ENCODE results near the gene PRG2. TPM values are rescaled to one million over a fixed set of nuclear protein-coding genes. Genes with fewer than 3 reads are reported as not detected.
A peak's percentile ranks its signal among the peaks of the same experiment; 100 is the strongest.

The PRG2 gene
- total RNA-seq, 1 donor, result not detected

GRCh38 chr11:57432149-57432561, 41.7 kb upstream of the PRG2 start:
- no peak for TF ChIP-seq CTCF (IDR thresholded peaks at IDR 0.05; ENCODE audit: insufficient read depth, low read depth, low read length)
- DNase-seq (ENCODE audit: low read depth), result no peak
- H3K4me3 ChIP-seq (ENCODE audit: low read depth, low read length), result no peak overlapping the region

GRCh38 chr11:57430952-57431351, 40.5 kb upstream of the PRG2 start:
- DNase-seq (ENCODE audit: low read depth), result no peak
- no peak overlapping the region for H3K4me3 ChIP-seq (ENCODE audit: low read depth, low read length)
- no peak for TF ChIP-seq CTCF (IDR thresholded peaks at IDR 0.05; ENCODE audit: insufficient read depth, low read depth, low read length)

GRCh38 chr11:57429946-57430345, 39.5 kb upstream of the PRG2 start:
- H3K4me3 ChIP-seq (ENCODE audit: low read depth, low read length), result no peak overlapping the region
- TF ChIP-seq CTCF (IDR thresholded peaks at IDR 0.05; ENCODE audit: insufficient read depth, low read depth, low read length), result no peak
- DNase-seq (ENCODE audit: low read depth), result no peak

DNA sequence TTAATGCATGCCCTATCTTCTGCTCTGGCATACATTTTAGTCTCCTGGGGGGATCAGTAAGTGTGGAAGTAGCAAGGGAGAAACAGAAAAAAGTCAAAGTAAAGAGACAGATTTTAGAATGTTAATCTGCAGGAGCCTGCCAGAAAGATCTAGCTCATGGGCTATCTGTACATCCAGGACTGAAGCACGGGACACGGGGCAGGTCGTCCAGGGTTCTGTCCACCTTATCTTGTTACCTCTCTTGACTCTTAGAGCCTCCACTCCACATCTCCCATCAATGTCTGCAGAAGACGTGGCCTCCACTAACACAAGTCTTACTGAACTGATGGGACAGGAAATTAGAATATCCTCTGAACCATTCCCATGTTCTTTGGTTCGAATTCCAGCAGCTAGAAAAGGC, 38.2 kb upstream of the PRG2 start:
- DNase-seq (ENCODE audit: low read depth), result no peak

DNA sequence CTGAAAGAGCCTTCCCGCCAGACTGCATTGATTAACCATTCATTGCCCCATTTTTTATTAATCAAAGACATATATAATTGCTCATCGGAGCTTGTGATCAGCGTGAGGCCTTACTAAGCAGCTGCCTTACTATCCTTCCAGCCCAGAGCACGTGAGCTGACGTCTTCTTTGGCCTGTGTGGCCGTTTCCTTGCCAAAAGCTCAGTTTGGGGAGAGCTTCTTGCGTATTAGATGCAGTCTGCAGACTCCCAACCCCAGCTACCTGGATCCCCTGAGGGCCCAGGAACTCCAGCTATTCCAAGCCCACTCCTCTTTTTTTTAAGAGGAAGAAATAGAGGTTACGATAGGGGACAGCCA, 37.3 kb upstream of the PRG2 start:
- TF ChIP-seq CTCF (IDR thresholded peaks at IDR 0.05; ENCODE audit: insufficient read depth, low read depth, low read length), result no peak
- DNase-seq (ENCODE audit: low read depth), result peak; percentile 60
- H3K4me3 ChIP-seq (ENCODE audit: low read depth, low read length), result no peak overlapping the region

More for the DNA sequence above, 38.2 kb upstream of the PRG2 start:
- H3K4me3 ChIP-seq (ENCODE audit: low read depth, low read length), result no peak overlapping the region
- TF ChIP-seq CTCF (IDR thresholded peaks at IDR 0.05; ENCODE audit: insufficient read depth, low read depth, low read length), result no peak

DNA sequence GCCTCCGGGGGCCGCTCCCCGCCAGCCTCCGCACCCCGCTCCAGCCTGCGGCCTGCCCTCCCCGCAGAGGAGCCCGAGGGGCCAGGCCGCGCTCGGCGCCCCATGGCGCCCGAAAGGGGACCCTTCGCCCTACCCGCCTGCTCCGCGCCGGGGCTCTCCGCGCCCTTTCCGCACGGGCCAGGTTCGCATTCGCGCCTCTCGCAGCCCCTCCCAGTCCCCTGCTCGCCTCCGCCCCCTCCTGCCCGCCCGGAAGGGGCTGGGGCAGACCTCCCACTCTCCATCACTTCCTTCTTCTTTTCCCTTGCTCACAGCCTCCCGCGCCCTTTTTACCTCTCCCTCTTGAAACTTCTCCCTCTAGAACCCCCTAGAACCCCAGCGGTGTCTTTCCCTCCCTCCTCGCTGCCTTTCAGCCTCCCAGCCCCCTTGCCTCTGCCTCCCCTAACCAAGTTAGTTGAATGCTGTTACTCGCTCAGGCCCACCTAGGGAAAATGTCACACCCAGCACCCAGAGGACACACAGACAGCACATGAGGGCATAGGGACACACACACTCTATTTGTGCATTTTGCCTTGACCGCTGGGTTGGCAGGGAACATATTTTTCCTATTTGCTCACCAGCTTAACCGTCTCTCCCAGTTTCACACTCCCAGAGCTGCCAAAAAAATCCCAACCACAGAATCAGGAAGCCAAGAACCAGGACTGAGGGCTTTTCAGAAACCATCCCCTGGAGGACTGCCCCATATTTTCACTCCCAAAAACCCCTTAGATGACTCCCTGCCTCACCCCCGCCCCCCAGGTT, 36.7 kb upstream of the PRG2 start, which contains the start of gene SLC43A3:
SLC43A3 (minus strand) TSS at position 193 of the 798 bp plus-strand sequence. CDS start 949 bp downstream, outside the sequence.
- peak within 1 kb of the TSS; percentile 53 for H3K4me3 ChIP-seq (ENCODE audit: low read depth, low read length)
- peak; percentile 86 for DNase-seq (ENCODE audit: low read depth)
- no peak for TF ChIP-seq CTCF (IDR thresholded peaks at IDR 0.05; ENCODE audit: insufficient read depth, low read depth, low read length)

Data from fibroblast of villous mesenchyme (primary cell).